Measurements from ENCODE around the gene NINL.

DNA sequence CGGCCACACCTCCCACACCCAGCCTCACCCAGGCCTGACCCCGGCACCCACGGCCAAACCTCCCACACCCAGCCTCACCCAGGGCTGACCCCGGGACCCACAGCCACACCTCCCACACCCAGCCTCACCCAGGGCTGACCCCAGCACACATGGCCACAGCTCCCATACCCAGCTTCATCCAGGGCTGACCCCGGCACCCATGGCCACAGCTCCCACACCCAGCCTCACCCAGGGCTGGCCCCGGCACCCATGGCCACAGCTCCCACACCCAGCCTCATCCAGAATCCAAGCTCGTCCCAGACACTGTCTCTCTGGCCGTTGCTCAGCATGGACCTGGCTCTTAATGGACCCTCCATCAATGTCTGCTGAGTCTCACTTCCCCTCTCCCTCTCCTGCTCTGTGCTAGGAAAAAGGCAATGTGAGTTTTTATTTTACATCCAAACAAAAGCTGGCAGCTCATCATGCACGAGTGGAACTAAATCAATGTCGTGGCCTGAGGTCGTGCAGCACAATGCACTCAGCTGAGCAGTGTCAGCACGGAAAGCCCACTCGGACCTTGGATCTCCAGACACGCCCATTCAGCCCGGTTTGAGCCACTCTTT is 36.1 kb downstream of the NINL start:
- TF ChIP-seq POLR2A (IDR thresholded peaks at IDR 0.05) (no peak), POLR2AphosphoS5 (IDR thresholded peaks at IDR 0.05) (no peak)
